ENCODE data around the gene GUCY2C.

Gene GUCY2C

DNA sequence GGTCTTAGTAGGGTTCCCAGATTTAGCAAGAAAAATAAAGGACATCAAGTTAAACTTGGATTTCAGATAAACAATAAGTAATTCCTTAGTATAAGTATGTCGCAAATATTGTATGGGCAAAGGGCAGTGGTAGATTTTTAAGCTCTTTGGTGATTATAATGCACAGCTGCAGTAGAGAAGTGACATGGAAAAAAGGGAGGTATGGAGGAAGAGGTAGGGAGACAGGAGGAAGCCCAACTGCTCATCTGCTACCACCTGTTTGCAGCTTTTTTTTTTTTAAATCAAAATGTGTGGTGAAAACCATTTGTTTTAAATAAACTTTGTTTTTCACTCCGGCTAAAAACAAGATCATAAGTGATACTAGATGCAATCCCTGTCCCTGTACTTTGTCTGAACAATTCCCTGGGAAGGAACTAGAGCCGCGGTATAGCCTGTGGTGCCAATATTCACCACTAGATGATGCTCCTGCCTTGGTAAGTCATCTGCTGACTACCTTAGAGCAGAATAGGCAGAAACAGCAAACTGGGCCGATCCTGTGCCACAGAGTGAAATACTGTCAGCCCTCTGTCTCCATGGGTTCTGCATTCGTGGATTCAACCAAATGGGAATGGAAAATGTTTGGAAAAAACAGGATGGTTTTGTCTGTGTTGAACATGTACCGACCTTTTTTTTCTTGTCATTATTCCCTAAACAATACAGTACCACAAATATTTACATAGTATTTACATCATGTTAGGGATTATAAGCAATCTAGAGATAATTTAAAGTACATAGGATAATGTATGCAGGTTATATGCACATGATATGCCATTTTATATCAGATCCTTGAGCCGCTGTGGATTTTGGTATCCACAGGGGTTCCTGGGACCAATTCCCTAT, 66.3 kb downstream of the GUCY2C start:
- Mint-ChIP-seq H3K9me3 (no peaks in the 10 kb centered on the region), H3K27ac (no peak overlapping the region), H3K36me3 (ENCODE audit: low read depth) (no peaks in the 10 kb centered on the region), H3K4me3 (no peak overlapping the region), H3K27me3 (no peaks in the 10 kb centered on the region), H3K4me1 (ENCODE audit: low read depth) (no peaks in the 10 kb centered on the region)
- intact Hi-C loops (cut with micrococcal nuclease): loop anchor here (1.0 kb wide), 2 partner anchors 34 to 87 kb away; no protein-coding TSS in a partner anchor

DNA sequence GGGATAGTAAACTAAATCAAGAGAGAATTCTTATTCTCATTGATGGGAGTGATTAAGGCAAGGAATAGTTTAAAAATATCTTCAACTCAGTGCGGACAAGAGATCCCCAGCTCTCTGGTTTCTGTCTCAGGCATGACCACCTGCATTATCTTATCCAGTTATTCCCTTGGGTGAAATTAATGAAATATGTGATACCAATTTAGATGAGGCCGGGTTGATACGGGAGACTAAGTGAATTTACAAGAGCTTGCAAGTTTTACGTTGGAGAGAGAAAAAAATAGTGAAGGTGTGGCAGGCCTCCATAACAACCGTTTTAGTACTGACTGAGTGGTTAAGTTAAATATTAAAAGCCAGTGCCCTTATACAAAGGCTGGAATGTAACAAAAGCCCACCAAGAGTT, 67.6 kb downstream of the GUCY2C start:
- no peaks in the 10 kb centered on the region for H3K4me1 Mint-ChIP-seq (ENCODE audit: low read depth)
- H3K27me3 Mint-ChIP-seq: no peaks in the 10 kb centered on the region
- no peak overlapping the region for H3K4me3 Mint-ChIP-seq
- H3K36me3 Mint-ChIP-seq (ENCODE audit: low read depth): peaks cover 2% of the 10 kb centered on the region
- intact Hi-C loops (cut with micrococcal nuclease): no loop called here
- H3K9me3 Mint-ChIP-seq: no peaks in the 10 kb centered on the region
- H3K27ac Mint-ChIP-seq: no peak overlapping the region

DNA sequence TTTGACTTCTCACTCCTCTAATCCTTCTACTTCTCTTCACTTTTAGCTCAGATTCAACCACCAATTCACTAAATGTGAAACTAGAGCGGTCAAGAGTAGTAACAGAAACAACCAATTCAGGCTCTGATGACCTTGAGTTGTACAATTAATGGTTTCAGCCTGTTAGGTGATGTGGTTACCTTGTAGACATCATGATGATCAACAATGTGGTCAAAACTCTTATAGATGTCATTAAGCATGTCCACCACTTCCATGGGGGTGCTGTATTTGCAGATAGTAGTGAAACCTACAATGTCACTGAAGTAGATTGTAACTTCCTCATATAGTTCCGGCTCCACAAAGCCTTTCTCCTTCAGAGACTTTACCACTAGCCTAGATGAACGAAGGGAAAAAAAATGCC, 74.6 kb downstream of the GUCY2C start:
- Mint-ChIP-seq H3K27ac (peak overlapping the region; percentile 34), H3K27me3 (no peaks in the 10 kb centered on the region), H3K4me3 (no peak overlapping the region), H3K36me3 (ENCODE audit: low read depth) (peaks cover 8% of the 10 kb centered on the region), H3K4me1 (ENCODE audit: low read depth) (peaks cover 19% of the 10 kb centered on the region), H3K9me3 (no peaks in the 10 kb centered on the region)
- intact Hi-C loops (cut with micrococcal nuclease): no loop called here

DNA sequence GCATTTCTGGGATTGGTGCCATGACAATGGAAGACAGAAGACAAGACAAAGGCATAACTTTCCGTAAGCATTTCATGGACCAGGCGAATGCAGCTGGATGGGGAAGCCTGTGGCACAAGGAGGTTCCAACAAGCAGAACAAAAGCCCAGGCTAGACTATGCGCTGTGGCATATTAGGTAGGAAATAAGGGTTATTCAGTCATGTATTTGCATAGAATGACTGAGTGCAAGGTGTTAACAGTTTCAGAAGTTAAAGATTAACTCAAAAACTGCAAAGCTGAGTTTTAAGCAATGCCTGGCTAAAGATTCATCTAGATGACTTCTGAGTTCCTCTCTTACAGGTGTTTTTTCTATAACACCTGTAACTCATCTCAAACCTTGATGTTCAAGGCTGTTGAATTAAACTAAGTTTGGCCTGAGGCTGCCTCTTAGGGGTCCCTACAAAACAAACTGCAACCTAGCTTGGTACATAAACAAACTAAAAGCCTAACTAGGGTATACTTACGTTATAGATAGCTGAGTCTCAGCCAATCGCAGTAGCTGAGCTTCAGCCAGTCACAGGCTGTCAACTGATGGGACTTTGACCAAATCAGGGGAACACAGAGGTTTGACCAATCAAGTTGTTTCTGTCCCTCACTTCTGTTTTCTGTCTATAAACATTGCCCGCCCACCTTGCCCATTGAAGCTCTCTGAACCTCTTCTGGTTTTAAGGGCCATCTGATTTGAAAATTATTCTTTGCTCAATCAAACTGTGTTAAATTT, 76.5 kb downstream of the GUCY2C start:
- Mint-ChIP-seq H3K27me3 (no peaks in the 10 kb centered on the region), H3K4me3 (no peak overlapping the region), H3K9me3 (no peaks in the 10 kb centered on the region), H3K27ac (no peak overlapping the region), H3K36me3 (ENCODE audit: low read depth) (peaks cover 8% of the 10 kb centered on the region), H3K4me1 (ENCODE audit: low read depth) (peaks cover 27% of the 10 kb centered on the region)
- intact Hi-C loops (cut with micrococcal nuclease): loop anchor here (1.0 to 10.0 kb wide), 3 partner anchors 106 to 381 kb away; partner anchors contain the start of gene ATF7IP

DNA sequence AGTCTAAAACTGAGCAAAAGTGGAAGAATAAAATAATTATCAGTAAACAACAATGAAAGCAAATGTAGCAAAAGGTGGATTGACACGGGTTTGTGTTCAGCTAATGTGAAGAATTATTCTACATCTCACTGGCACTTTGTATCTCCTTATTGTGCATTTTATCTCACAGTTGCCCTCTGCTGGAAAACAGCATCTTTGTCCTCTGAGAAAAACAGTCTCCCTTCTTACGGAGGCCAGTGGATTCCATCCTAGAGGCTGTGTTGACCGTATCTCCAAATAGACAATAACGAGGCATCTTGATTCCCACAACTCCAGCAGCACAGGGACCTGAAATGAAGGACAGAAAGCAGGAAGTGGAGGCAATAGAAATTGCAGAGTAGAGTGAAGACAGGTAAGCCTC, 77.4 kb downstream of the GUCY2C start:
- Mint-ChIP-seq H3K4me3 (no peak overlapping the region), H3K9me3 (no peaks in the 10 kb centered on the region), H3K4me1 (ENCODE audit: low read depth) (peaks cover 34% of the 10 kb centered on the region), H3K27ac (no peak overlapping the region), H3K27me3 (no peaks in the 10 kb centered on the region), H3K36me3 (ENCODE audit: low read depth) (peaks cover 8% of the 10 kb centered on the region)
- intact Hi-C loops (cut with micrococcal nuclease): loop anchor here (1.0 to 10.0 kb wide), 3 partner anchors 105 to 380 kb away; partner anchors contain the start of gene ATF7IP

DNA sequence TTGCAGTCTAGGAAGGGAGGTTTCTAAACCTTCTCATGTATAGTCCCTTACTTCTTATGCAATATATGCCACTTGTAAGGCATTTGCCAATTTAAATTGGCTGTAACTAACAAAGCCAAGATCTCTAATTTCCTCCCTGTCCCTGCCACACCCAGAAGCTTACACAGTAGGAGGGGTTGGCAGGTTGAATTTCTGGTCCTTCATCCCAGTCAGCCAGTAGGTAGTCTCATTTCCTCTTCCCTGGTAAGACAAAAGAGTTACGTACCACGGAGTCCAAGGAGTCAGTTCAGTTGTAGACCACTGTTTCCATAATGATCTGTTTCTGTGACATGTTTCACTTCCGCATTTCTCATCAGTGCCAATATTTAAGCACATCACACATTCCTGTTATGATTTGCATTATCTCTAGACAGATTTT, 81.7 kb downstream of the GUCY2C start:
- intact Hi-C loops (cut with micrococcal nuclease): loop anchor here (2.0 to 10.0 kb wide), 3 partner anchors 40 to 250 kb away; partner anchors contain the start of gene ATF7IP
- peaks cover 41% of the 10 kb centered on the region for H3K4me1 Mint-ChIP-seq (ENCODE audit: low read depth)
- H3K9me3 Mint-ChIP-seq: peaks cover 22% of the 10 kb centered on the region
- no peaks in the 10 kb centered on the region for H3K27me3 Mint-ChIP-seq
- H3K27ac Mint-ChIP-seq: peak overlapping the region; percentile 85
- peak overlapping the region; percentile 48 for H3K4me3 Mint-ChIP-seq
- peaks cover 21% of the 10 kb centered on the region for H3K36me3 Mint-ChIP-seq (ENCODE audit: low read depth)

DNA sequence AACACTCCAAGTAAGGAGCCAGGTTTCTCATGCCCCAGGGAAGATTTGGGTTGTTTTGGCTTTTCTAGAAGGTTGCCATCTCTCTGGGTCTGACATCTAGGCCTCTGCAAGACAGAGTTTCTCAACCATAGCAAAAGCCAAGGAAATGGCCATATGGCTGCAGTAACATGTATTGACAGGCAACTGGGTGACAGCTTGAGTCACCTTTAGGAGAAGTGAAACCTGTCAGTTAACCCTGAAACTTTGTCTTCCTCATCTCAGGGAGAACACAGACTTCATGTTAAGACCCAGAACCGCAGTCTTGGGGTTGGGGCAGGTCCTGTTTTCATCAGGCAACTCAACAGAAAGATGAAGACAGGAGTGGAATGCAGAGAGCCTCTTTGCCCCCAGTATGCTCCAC, 82.7 kb downstream of the GUCY2C start:
- H3K27ac Mint-ChIP-seq: peak overlapping the region; percentile 85

DNA sequence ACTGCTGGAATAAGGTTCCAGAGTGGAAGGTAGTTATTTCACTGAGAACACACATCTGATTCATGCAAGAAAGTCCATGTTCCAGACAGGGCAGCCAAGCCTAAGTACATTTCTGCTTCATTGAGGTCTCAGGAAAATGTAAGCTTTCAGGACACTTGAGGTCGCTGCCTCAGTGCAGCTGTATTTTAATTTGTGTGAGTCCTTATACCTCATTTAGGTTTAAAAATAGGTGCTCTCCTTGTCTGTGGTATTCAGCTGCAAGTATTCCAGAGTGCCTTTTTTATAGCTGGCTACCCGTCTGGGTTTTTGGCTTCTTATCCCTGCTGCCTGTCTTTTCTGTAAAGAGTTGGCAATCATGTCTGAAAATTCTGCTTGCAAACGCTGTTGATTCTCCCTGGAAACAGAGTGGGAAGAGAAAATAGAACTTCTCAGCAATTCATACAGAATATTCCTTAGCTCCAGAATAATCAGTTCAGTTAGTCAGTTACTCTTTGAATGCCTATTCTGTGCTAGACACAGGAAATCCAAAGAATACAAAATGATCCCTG, 83.4 kb downstream of the GUCY2C start:
- Mint-ChIP-seq H3K27me3 (no peaks in the 10 kb centered on the region), H3K4me3 (no peak overlapping the region), H3K4me1 (ENCODE audit: low read depth) (peaks cover 31% of the 10 kb centered on the region), H3K36me3 (ENCODE audit: low read depth) (peaks cover 35% of the 10 kb centered on the region), H3K9me3 (peaks cover 35% of the 10 kb centered on the region), H3K27ac (peak overlapping the region; percentile 85)
- intact Hi-C loops (cut with micrococcal nuclease): loop anchor here (10.0 kb wide), 1 partner anchor 248 kb away; the partner anchor contains the start of gene ATF7IP

More for the DNA sequence above, 82.7 kb downstream of the GUCY2C start:
- Mint-ChIP-seq H3K4me1 (ENCODE audit: low read depth) (peaks cover 35% of the 10 kb centered on the region), H3K36me3 (ENCODE audit: low read depth) (peaks cover 27% of the 10 kb centered on the region), H3K27me3 (no peaks in the 10 kb centered on the region), H3K4me3 (no peak overlapping the region), H3K9me3 (peaks cover 28% of the 10 kb centered on the region)
- intact Hi-C loops (cut with micrococcal nuclease): loop anchor here (2.0 to 10.0 kb wide), 3 partner anchors 39 to 249 kb away; partner anchors contain the start of gene ATF7IP

DNA sequence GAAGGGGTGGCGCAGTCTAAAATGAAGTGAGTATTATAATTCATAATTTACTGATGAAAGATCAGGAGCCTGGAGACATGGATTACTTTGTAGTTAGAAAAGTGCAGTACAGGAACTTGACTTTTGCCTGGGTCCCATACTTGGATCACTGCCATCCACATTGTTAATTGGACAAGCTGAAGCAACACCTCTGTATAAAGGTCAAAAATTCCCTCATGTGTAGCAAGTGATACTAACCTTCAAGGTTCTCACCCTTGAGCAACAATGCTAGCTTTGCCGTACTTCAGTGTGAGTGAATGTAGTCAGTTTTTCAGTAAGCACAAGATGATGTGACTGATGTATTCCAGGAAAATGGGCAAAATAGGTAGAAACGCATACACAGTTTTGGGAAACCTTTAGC, 84.1 kb downstream of the GUCY2C start:
- intact Hi-C loops (cut with micrococcal nuclease): loop anchor here (10.0 kb wide), 1 partner anchor 247 kb away; the partner anchor contains the start of gene ATF7IP
- Mint-ChIP-seq H3K4me1 (ENCODE audit: low read depth) (peaks cover 31% of the 10 kb centered on the region), H3K27ac (no peak overlapping the region), H3K9me3 (peaks cover 43% of the 10 kb centered on the region), H3K4me3 (no peak overlapping the region), H3K36me3 (ENCODE audit: low read depth) (peaks cover 42% of the 10 kb centered on the region), H3K27me3 (no peaks in the 10 kb centered on the region)

DNA sequence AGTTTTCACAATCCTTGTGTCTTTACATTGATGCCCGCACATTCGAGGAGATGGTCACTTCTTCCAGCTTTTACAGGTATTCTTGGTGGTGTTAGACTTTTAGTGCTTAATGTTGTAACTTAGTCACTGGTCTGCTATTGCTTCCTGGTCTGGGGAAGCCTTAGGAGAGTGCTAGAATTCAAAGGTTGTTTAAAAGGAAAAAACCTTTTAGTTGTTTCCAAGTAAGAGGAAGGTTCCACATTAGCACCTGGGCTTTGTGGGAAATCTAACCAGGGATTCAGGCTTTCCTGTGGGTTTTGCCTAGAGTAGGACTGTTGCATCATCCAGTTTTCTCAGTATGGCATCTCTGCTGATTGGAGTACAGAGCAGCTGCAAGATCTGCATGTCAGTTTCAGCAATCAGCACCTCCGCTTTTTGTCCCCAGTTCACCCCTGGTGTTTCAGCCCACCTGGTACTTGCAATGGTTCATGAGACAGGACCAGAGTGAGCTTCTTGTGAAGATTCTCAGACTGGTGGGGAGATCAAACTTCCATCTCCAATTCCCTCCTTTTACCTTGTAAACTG, 84.7 kb downstream of the GUCY2C start:
- no peak overlapping the region for H3K27ac Mint-ChIP-seq

DNA sequence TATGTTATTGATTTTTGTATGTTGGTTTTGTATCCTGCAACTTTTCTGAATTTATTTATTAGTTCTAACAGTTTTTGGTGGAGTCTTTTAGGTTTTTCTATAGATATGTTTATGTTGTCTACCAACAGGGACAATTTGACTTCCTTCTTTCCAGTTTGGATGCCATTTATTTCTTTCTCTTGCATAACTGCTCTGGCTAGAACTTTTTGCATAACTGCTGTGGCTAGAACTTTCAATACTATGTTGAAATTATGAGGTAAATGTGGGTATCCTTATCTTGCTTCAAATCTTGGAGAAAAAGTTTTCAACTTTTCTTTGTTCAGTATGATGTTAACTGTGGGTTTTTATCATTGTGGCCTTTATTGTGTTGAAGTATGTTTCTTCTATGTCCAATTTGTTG, 88.8 kb downstream of the GUCY2C start:
- H3K27me3 Mint-ChIP-seq: no peaks in the 10 kb centered on the region
- H3K9me3 Mint-ChIP-seq: peaks cover 81% of the 10 kb centered on the region
- H3K36me3 Mint-ChIP-seq (ENCODE audit: low read depth): peaks cover 71% of the 10 kb centered on the region
- peaks cover 9% of the 10 kb centered on the region for H3K4me1 Mint-ChIP-seq (ENCODE audit: low read depth)
- intact Hi-C loops (cut with micrococcal nuclease): no loop called here
- no peak overlapping the region for H3K4me3 Mint-ChIP-seq
- H3K27ac Mint-ChIP-seq: no peak overlapping the region

More for the DNA sequence above, 84.7 kb downstream of the GUCY2C start:
- intact Hi-C loops (cut with micrococcal nuclease): loop anchor here (10.0 kb wide), 1 partner anchor 247 kb away; the partner anchor contains the start of gene ATF7IP
- Mint-ChIP-seq H3K4me3 (no peak overlapping the region), H3K9me3 (peaks cover 48% of the 10 kb centered on the region), H3K4me1 (ENCODE audit: low read depth) (peaks cover 31% of the 10 kb centered on the region), H3K36me3 (ENCODE audit: low read depth) (peaks cover 45% of the 10 kb centered on the region), H3K27me3 (no peaks in the 10 kb centered on the region)

DNA sequence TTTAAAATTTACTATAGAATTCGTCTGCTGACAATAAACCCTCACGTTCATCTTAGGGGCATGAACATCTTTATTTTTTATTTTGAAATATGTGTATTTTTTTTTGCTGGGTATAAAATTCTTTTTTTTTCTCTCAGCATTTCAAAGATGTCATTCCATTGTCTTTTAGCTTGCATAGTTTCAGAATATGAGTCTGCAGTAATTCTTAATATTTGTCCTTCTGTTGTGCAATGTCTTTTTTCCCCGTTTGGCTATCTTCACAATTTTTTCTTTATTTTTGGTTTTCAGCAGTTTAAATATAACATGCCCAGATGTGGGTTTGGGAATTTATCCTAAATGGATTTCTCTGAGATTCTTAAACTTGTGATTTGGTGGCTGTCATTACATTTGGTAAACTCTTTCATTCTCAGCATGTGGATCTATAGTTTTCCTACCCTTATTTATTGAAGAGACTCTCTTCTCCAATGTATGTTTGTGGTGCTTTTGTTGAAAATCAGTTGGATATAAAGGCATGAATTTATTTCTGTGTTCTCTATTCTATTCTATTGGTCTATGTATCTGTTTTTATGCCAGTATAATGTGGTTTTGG, 90.9 kb downstream of the GUCY2C start:
- Mint-ChIP-seq H3K4me3 (no peak overlapping the region), H3K27me3 (no peaks in the 10 kb centered on the region), H3K9me3 (peaks cover 67% of the 10 kb centered on the region), H3K27ac (no peak overlapping the region), H3K36me3 (ENCODE audit: low read depth) (peaks cover 58% of the 10 kb centered on the region), H3K4me1 (ENCODE audit: low read depth) (peaks cover 5% of the 10 kb centered on the region)
- intact Hi-C loops (cut with micrococcal nuclease): no loop called here

All from dendritic cell treated with granulocyte-macrophage colony-stimulating factor and Interleukin-4, amounts not matched to agents 40 ng/mL and 50 ng/mL, for 4 days (primary cell).